ENCODE measurements around the gene ANKRD52. TPM values are rescaled to one million over a fixed set of nuclear protein-coding genes. Genes with fewer than 3 reads are reported as not detected.

The ANKRD52 gene
- total and polyA plus RNA-seq, 2 of the 8 experiments (the other 6 are each of a cell fraction or from before 2014, with no cell fraction given), result 14.0 to 36.3 TPM

DNA sequence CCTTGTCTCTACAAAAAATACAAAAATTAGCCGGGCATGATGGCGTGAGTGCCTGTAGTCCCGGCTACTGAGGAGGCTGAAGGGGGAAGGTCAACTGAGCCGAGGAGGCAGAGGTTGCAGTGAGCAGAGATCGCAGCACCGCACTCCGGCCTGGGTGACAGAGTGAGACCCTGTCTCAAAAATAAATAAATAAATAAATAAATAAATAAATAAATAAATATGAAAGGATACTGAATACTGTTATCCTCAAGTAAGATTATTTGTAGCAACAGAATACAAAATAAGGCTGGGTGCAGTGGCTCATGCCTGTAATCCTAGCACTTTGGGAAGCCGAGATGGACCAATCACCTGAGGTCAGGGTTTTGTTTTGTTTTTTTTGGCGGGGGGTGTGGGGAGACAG, 38.3 kb downstream of the ANKRD52 start (continued):
- no peak for TF ChIP-seq RFX5 (IDR thresholded peaks at IDR 0.05; ENCODE audit: borderline replicate concordance, low read depth, low read length)
- no peak for TF ChIP-seq TAF7 (optimal IDR thresholded peaks at IDR 0.05; ENCODE audit: borderline replicate concordance, low read depth, low read length)
- TF ChIP-seq CEBPB (IDR thresholded peaks at IDR 0.05; ENCODE audit: low read depth, low read length), result no peak
- no peak for TF ChIP-seq SP1 (IDR thresholded peaks at IDR 0.05; ENCODE audit: low read depth, low read length)

Measured in H1 (cell line).